Calu3 (cell line): ENCODE data around the gene RNPEP. TPM values are rescaled to one million over a fixed set of nuclear protein-coding genes. Genes with fewer than 3 reads are reported as not detected.
A peak's percentile ranks its signal among the peaks of the same experiment; 100 is the strongest.

Source experiments
- BruUV-seq: library from RNA; stranded (reverse); fragments of 400-500 nt; replicated peaks from 2 replicates; lab custom pipeline; 2021; lab: Mats Ljungman, UMichigan
- CTCF ChIA-PET: fragments of 300-600 bp; sonication (Branson Sonifier 250); formaldehyde crosslinking; loops from one replicate; lab custom pipeline; 2022; ENCODE audit warnings: antibody characterized with exemption; lab: Charles Lee
- DNase-seq: peaks from one replicate; pipeline ENCODE4 v3.0.0; 2022
- H3K27ac Mint-ChIP-seq: one replicate; pipeline ENCODE4 v1.8.0; 2022; ENCODE audit warnings: mixed read lengths; ENCODE audit not compliant: unreplicated experiment
- H3K27me3 Mint-ChIP-seq: one replicate; pipeline ENCODE4 v1.8.0; 2022; ENCODE audit warnings: mixed read lengths; ENCODE audit not compliant: unreplicated experiment
- H3K36me3 Mint-ChIP-seq: one replicate; pipeline ENCODE4 v1.8.0; 2022; ENCODE audit warnings: mild to moderate bottlenecking, moderate library complexity, mixed read lengths; ENCODE audit not compliant: insufficient read depth, unreplicated experiment
- H3K4me1 Mint-ChIP-seq: one replicate; pipeline ENCODE4 v1.8.0; 2022; ENCODE audit warnings: mild to moderate bottlenecking, low read depth, mixed read lengths; ENCODE audit not compliant: unreplicated experiment
- H3K4me3 Mint-ChIP-seq: one replicate; pipeline ENCODE4 v1.8.0; 2022; ENCODE audit warnings: mild to moderate bottlenecking, low read depth, moderate library complexity, mixed read lengths; ENCODE audit not compliant: unreplicated experiment
- H3K9me3 Mint-ChIP-seq: one replicate; pipeline ENCODE4 v1.8.0; 2022; ENCODE audit warnings: low read depth, mixed read lengths; ENCODE audit not compliant: unreplicated experiment
- intact Hi-C: fragments of 100-400 bp; cut with micrococcal nuclease; formaldehyde crosslinking; loops from one replicate; pipeline ENCODE4 v1.10.0; 2022; ENCODE audit not compliant: unreplicated experiment
- total RNA-seq: library from RNA; stranded (reverse); gene quantifications from 2 replicates; pipeline ENCODE4 v1.2.3, GENCODE V29; 2022
- TF ChIP-seq, protein P1 (sequence below): fragments of 200-600 bp; IDR thresholded peaks from one replicate; pipeline ENCODE4 v1.8.0; 2022; ENCODE audit warnings: antibody characterized with exemption; ENCODE audit not compliant: unreplicated experiment

RNPEP gene
- total RNA-seq, 1 experiment from 2014 or later, result 91.6 TPM

DNA sequence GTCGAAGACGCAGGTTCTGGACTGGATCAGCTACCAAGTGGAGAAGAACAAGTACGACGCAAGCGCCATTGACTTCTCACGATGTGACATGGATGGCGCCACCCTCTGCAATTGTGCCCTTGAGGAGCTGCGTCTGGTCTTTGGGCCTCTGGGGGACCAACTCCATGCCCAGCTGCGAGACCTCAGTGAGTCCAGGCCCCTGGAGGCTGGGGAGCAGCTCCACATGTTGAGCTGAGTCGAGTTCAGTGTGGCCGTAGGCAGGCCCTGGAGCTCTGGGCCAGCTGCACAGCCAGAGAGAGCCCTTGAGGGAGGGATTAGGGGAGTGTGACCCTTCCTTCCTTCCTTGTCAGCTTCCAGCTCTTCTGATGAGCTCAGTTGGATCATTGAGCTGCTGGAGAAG lies 29.5 kb downstream of the RNPEP start:
- Mint-ChIP-seq H3K27ac (peak overlapping the region; percentile 89), H3K27me3 (no peaks in the 10 kb centered on the region), H3K4me3 (peak overlapping the region; percentile 92), H3K36me3 (peaks cover 97% of the 10 kb centered on the region), H3K9me3 (no peaks in the 10 kb centered on the region), H3K4me1 (peaks cover 61% of the 10 kb centered on the region)
- CTCF ChIA-PET, result interaction anchor here (0.7 to 1.9 kb wide), 5 partner anchors 27 to 105 kb away, joined by 3 to 5 read pairs (median 3); no protein-coding TSS in a partner anchor
- intact Hi-C loops, result loop anchor here (2.0 kb wide), 2 partner anchors 45 to 101 kb away; no protein-coding TSS in a partner anchor
- no TSS peak for BruUV-seq
- TF ChIP-seq, protein P1, sequence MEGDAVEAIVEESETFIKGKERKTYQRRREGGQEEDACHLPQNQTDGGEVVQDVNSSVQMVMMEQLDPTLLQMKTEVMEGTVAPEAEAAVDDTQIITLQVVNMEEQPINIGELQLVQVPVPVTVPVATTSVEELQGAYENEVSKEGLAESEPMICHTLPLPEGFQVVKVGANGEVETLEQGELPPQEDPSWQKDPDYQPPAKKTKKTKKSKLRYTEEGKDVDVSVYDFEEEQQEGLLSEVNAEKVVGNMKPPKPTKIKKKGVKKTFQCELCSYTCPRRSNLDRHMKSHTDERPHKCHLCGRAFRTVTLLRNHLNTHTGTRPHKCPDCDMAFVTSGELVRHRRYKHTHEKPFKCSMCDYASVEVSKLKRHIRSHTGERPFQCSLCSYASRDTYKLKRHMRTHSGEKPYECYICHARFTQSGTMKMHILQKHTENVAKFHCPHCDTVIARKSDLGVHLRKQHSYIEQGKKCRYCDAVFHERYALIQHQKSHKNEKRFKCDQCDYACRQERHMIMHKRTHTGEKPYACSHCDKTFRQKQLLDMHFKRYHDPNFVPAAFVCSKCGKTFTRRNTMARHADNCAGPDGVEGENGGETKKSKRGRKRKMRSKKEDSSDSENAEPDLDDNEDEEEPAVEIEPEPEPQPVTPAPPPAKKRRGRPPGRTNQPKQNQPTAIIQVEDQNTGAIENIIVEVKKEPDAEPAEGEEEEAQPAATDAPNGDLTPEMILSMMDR, result no peak
- peak; percentile 36 for DNase-seq

DNA sequence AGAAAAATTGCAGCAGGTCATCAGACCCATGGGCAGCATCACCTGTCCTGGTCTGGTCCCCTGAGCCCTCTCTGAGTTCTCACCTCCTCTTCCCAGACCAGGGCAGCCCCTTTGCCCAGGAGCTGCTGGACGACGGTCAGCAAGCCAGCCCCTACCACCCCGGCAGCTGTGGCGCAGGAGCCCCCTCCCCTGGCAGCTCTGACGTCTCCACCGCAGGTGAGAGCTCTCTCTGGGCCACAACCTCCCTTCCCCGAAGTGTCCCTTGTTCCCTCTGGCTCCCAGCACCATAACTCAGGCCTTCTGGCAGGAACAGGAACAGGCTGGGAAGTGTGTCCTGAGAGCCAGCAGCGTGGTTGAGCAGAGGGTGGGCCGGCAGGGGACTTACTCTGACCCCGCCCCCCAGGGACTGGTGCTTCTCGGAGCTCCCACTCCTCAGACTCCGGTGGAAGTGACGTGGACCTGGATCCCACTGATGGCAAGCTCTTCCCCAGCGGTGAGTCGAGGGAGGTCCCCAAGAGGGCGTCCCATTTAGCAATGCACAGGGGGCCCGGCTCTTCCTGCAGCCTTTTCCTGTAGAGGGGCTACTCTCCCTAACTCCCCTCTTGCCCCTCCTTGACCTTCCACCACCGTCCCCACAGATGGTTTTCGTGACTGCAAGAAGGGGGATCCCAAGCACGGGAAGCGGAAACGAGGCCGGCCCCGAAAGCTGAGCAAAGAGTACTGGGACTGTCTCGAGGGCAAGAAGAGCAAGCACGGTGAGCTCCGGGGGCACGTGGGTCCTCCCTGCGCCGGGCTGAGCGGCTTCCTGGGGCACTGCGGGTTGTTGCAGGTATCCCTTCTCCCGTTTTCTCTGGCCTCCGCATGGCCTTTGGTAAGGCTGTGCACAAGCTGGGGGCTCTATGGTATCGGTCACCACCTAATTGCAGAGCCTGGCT lies 30.4 kb downstream of the RNPEP start:
- intact Hi-C loops, result no loop called here
- Mint-ChIP-seq H3K4me1 (peaks cover 61% of the 10 kb centered on the region), H3K36me3 (peaks cover 97% of the 10 kb centered on the region), H3K9me3 (no peaks in the 10 kb centered on the region), H3K27ac (peak overlapping the region; percentile 89), H3K4me3 (peak overlapping the region; percentile 92), H3K27me3 (no peaks in the 10 kb centered on the region)
- CTCF ChIA-PET, result interaction anchor here (0.6 to 1.9 kb wide), 4 partner anchors 21 to 104 kb away, joined by 3 to 5 read pairs (median 4); no protein-coding TSS in a partner anchor
- BruUV-seq, result no TSS peak
- TF ChIP-seq, protein P1, result no peak
- DNase-seq, result peak; percentile 45

DNA sequence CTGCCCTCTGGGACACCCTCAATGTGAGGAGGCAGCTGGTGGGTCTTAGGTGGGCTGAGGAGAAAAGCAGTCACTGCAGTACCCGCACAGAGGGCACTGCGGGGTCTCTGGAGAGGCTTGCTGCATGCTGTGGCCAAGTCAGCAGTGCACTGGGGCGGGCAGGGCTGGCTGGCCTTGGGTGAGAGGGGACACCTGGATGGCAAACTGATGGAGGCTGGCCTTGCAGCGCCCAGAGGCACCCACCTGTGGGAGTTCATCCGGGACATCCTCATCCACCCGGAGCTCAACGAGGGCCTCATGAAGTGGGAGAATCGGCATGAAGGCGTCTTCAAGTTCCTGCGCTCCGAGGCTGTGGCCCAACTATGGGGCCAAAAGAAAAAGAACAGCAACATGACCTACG lies 31.2 kb downstream of the RNPEP start:
- BruUV-seq, result no TSS peak
- TF ChIP-seq, protein P1, result no peak
- peak overlapping the region; percentile 92 for H3K4me3 Mint-ChIP-seq
- H3K27ac Mint-ChIP-seq, result peak overlapping the region; percentile 89
- CTCF ChIA-PET, result interaction anchor here (1.9 to 5.3 kb wide), 2 partner anchors 94 to 100 kb away, joined by 4 to 27 read pairs; no protein-coding TSS in a partner anchor
- peak; percentile 35 for DNase-seq
- no peaks in the 10 kb centered on the region for H3K9me3 Mint-ChIP-seq
- peaks cover 97% of the 10 kb centered on the region for H3K36me3 Mint-ChIP-seq
- H3K27me3 Mint-ChIP-seq, result no peaks in the 10 kb centered on the region
- intact Hi-C loops, result no loop called here
- peaks cover 61% of the 10 kb centered on the region for H3K4me1 Mint-ChIP-seq

DNA sequence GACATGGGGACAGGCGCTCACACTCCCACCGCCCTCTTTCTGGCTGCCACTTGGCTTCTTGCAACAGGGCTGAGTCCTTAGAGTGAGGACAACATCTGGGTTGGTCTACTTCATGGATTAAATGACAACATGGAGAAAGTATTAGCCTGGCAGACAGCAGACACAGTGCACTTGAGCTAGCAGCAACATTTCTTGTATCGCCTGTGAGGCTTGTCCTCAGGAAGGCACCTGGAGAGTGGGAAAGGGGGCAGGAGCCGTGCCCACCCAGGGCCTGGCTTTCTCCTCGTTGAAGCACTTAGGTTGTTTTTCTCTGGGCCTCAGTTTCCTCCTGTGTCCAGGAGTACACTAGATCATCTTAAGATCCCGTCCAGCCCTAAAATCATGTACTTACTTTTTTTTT lies 31.6 kb downstream of the RNPEP start:
- Mint-ChIP-seq H3K27me3 (no peaks in the 10 kb centered on the region), H3K9me3 (no peaks in the 10 kb centered on the region), H3K36me3 (peaks cover 98% of the 10 kb centered on the region), H3K4me3 (peak overlapping the region; percentile 92), H3K27ac (peak overlapping the region; percentile 89), H3K4me1 (peaks cover 61% of the 10 kb centered on the region)
- BruUV-seq, result no TSS peak
- intact Hi-C loops, result no loop called here
- CTCF ChIA-PET, result interaction anchor here (1.3 to 5.3 kb wide), 3 partner anchors 15 to 99 kb away, joined by 4 to 27 read pairs (median 8); no protein-coding TSS in a partner anchor
- TF ChIP-seq, protein P1, result no peak
- DNase-seq, result no peak
